ENCODE measurements around the gene DCC. TPM values are rescaled to one million over a fixed set of nuclear protein-coding genes. Genes with fewer than 3 reads are reported as not detected.

The DCC gene
- total RNA-seq, 1 experiment from 2014 or later: not detected

GRCh38 chr18:52963481-52963880 lies 623.5 kb downstream of the DCC start (continued):
- TF ChIP-seq POLR2AphosphoS5 (IDR thresholded peaks at IDR 0.05; ENCODE audit: low read depth, low read length) (no peak), RAD21 (IDR thresholded peaks at IDR 0.05; ENCODE audit: low read depth) (no peak)

- Histone ChIP-seq H3K4me1 (ENCODE audit: control insufficient read depth in 1 of 2, insufficient read depth in 2 of 2, low read length in 2 of 2) (no peaks in the 10 kb centered on the region), H4K20me1 (ENCODE audit: insufficient read depth) (no peaks in the 10 kb centered on the region), H2AFZ (ENCODE audit: low read depth, low read length, poor library complexity, severe bottlenecking) (no peak overlapping the region), H3K79me2 (ENCODE audit: insufficient read depth, low read length) (no peaks in the 10 kb centered on the region), H3K4me2 (ENCODE audit: low read length) (no peak overlapping the region), H3K9ac (ENCODE audit: low read length) (no peak overlapping the region), H3K9me3 (ENCODE audit: control insufficient read depth in 1 of 2, insufficient read depth in 1 of 2, low read depth in 1 of 2, low read length in 2 of 2) (peaks cover 6 to 26% of the 10 kb centered on the region in 2 experiments; a peak in 2 of 4 replicates), H3K4me3 (replicated peaks in 1 of 2; ENCODE audit: low read depth in 1 of 2, low read length in 2 of 2) (no peak overlapping the region), H3K36me3 (ENCODE audit: control insufficient read depth in 1 of 2, insufficient read depth in 2 of 2, low read length in 2 of 2) (no peaks in the 10 kb centered on the region), H3K27ac (ENCODE audit: low read depth, low read length) (no peak overlapping the region), H3K9me2 (ENCODE audit: insufficient read depth) (no peaks in the 10 kb centered on the region), H3K27me3 (ENCODE audit: insufficient read depth, low read length) (no peaks in the 10 kb centered on the region)
- ChIA-PET RAD21 (ENCODE audit: low non-redundant PET in 1 of 2, low total read pairs in 2 of 2, uncharacterized antibody in 2 of 2, unreplicated experiment in 2 of 2) (no interaction called here), CTCF (no interaction called here), POLR2A (no interaction called here)
- no peak for ATAC-seq
- TF ChIP-seq SRF (IDR thresholded peaks at IDR 0.05; ENCODE audit: low read depth): no peak
- no peak for TF ChIP-seq ATF3 (IDR thresholded peaks at IDR 0.05)
- TF ChIP-seq POLR2AphosphoS5 (IDR thresholded peaks at IDR 0.05; ENCODE audit: low read depth, low read length): no peak
- TF ChIP-seq SP1 (IDR thresholded peaks at IDR 0.05; ENCODE audit: low read depth): no peak
- TF ChIP-seq ZFX (IDR thresholded peaks at IDR 0.05): no peak
- no peak for TF ChIP-seq ZNF274 (IDR thresholded peaks at IDR 0.05; ENCODE audit: low read depth, low read length)
- no peak for TF ChIP-seq EGR1 (IDR thresholded peaks at IDR 0.05; ENCODE audit: low read depth)
- no peak for TF ChIP-seq YY1 (IDR thresholded peaks at IDR 0.05; ENCODE audit: extremely low read depth, insufficient replicate concordance, low read depth, low read length)
- intact Hi-C loops (cut with micrococcal nuclease): no loop called here
- DNase-seq (ENCODE audit: low read depth, low spot score): no peak
- BruUV-seq (replicated peaks): no TSS peak
Observed at GRCh38 chr18:52970686-52971085, 630.7 kb downstream of the DCC start.

GRCh38 chr18:52971097-52971496 lies 631.1 kb downstream of the DCC start:
- Histone ChIP-seq H3K9me2 (ENCODE audit: insufficient read depth) (no peaks in the 10 kb centered on the region), H3K4me3 (replicated peaks in 1 of 2; ENCODE audit: low read depth in 1 of 2, low read length in 2 of 2) (no peak overlapping the region), H3K9me3 (ENCODE audit: control insufficient read depth in 1 of 2, insufficient read depth in 1 of 2, low read depth in 1 of 2, low read length in 2 of 2) (peaks cover 6 to 24% of the 10 kb centered on the region in 2 experiments; a peak in 2 of 4 replicates), H3K9ac (ENCODE audit: low read length) (no peak overlapping the region), H3K27ac (ENCODE audit: low read depth, low read length) (no peak overlapping the region), H2AFZ (ENCODE audit: low read depth, low read length, poor library complexity, severe bottlenecking) (no peak overlapping the region), H3K4me2 (ENCODE audit: low read length) (no peak overlapping the region), H4K20me1 (ENCODE audit: insufficient read depth) (no peaks in the 10 kb centered on the region), H3K4me1 (ENCODE audit: control insufficient read depth in 1 of 2, insufficient read depth in 2 of 2, low read length in 2 of 2) (no peaks in the 10 kb centered on the region), H3K36me3 (ENCODE audit: control insufficient read depth in 1 of 2, insufficient read depth in 2 of 2, low read length in 2 of 2) (no peaks in the 10 kb centered on the region), H3K79me2 (ENCODE audit: insufficient read depth, low read length) (no peaks in the 10 kb centered on the region), H3K27me3 (ENCODE audit: insufficient read depth, low read length) (no peaks in the 10 kb centered on the region)
- TF ChIP-seq RAD21 (IDR thresholded peaks at IDR 0.05; ENCODE audit: low read depth) (no peak), YY1 (IDR thresholded peaks at IDR 0.05; ENCODE audit: extremely low read depth, insufficient replicate concordance, low read depth, low read length) (no peak), ZFX (IDR thresholded peaks at IDR 0.05) (no peak), CBX3 (IDR thresholded peaks at IDR 0.05; ENCODE audit: low read depth) (no peak), ATF3 (IDR thresholded peaks at IDR 0.05) (no peak), ZNF274 (IDR thresholded peaks at IDR 0.05; ENCODE audit: low read depth, low read length) (no peak)
- intact Hi-C loops (cut with micrococcal nuclease): no loop called here
- DNase-seq (ENCODE audit: low read depth, low spot score): no peak
- ChIA-PET CTCF (no interaction called here), POLR2A (no interaction called here), RAD21 (ENCODE audit: low non-redundant PET in 1 of 2, low total read pairs in 2 of 2, uncharacterized antibody in 2 of 2, unreplicated experiment in 2 of 2) (no interaction called here)
- BruUV-seq (replicated peaks): no TSS peak
- ATAC-seq: no peak

Data from HCT116 (cell line).